ES-I3 (cell line): Measurements from ENCODE around the gene WDR35.
"Not testable (repeated sequence)": the region's sequence is repeated elsewhere in the genome, so short reads cannot be mapped to it uniquely, and the experiment has no call there.

Experiments used
- H3K36me3 ChIP-seq: 2 replicates; pipeline ENCODE4 v1.6.1; 2013; ENCODE audit warnings: mild to moderate bottlenecking, low read length, control low read depth, moderate library complexity; ENCODE audit not compliant: insufficient read depth
- H3K4me1 ChIP-seq: 2 replicates; pipeline ENCODE4 v1.6.1; 2013; ENCODE audit warnings: mild to moderate bottlenecking, control low read depth, low read length; ENCODE audit not compliant: insufficient read depth
- H3K9ac ChIP-seq: 2 replicates; pipeline ENCODE4 v1.6.1; 2013; ENCODE audit warnings: low read depth, mild to moderate bottlenecking, low read length, moderate library complexity
- H3K9me3 ChIP-seq: 2 replicates; pipeline ENCODE4 v1.6.1; 2013; ENCODE audit warnings: mild to moderate bottlenecking, low read length, moderate library complexity; ENCODE audit not compliant: control insufficient read depth, insufficient read depth

Gene WDR35

GRCh38 chr2:19942199-19942598 lies 47.7 kb downstream of the WDR35 start:
- peaks cover 20% of the 10 kb centered on the region for H3K4me1 ChIP-seq
- H3K36me3 ChIP-seq: no peaks in the 10 kb centered on the region
- H3K9ac ChIP-seq: no peak overlapping the region
- no peaks in the 10 kb centered on the region for H3K9me3 ChIP-seq

GRCh38 chr2:19937004-19937403 lies 52.9 kb downstream of the WDR35 start:
- H3K36me3 ChIP-seq: peaks cover 3% of the 10 kb centered on the region; the same call in 1 of the 2 replicates
- no peak overlapping the region for H3K9ac ChIP-seq
- H3K9me3 ChIP-seq: no peaks in the 10 kb centered on the region
- no peaks in the 10 kb centered on the region for H3K4me1 ChIP-seq

- Histone ChIP-seq H3K4me1 (no peaks in the 10 kb centered on the region), H3K9ac (no peak overlapping the region), H3K9me3 (no peaks in the 10 kb centered on the region), H3K36me3 (peaks cover 3% of the 10 kb centered on the region; the same call in 1 of the 2 replicates)
Observed at GRCh38 chr2:19936203-19936602, 53.7 kb downstream of the WDR35 start.

- Histone ChIP-seq H3K36me3 (peaks cover 5% of the 10 kb centered on the region), H3K9ac (no peak overlapping the region)
Observed at GRCh38 chr2:19933351-19933981, 56.4 kb downstream of the WDR35 start.

GRCh38 chr2:19932928-19933327 lies 57.0 kb downstream of the WDR35 start:
- no peak overlapping the region for H3K9ac ChIP-seq
- H3K36me3 ChIP-seq: peaks cover 5% of the 10 kb centered on the region
- no peaks in the 10 kb centered on the region for H3K4me1 ChIP-seq

More at GRCh38 chr2:19933351-19933981, 56.4 kb downstream of the WDR35 start:
- 0 out of 2 replicates have a peak, but pooled peaks cover 3% of the 10 kb centered on the region for H3K9me3 ChIP-seq
- no peaks in the 10 kb centered on the region for H3K4me1 ChIP-seq

GRCh38 chr2:19929226-19929625 lies 60.7 kb downstream of the WDR35 start:
- no peaks in the 10 kb centered on the region for H3K4me1 ChIP-seq
- H3K36me3 ChIP-seq: peaks cover 2% of the 10 kb centered on the region
- H3K9me3 ChIP-seq: 0 out of 2 replicates have a peak, but pooled peaks cover 3% of the 10 kb centered on the region
- no peak overlapping the region for H3K9ac ChIP-seq

More at GRCh38 chr2:19932928-19933327, 57.0 kb downstream of the WDR35 start:
- H3K9me3 ChIP-seq: 0 out of 2 replicates have a peak, but pooled peaks cover 3% of the 10 kb centered on the region

GRCh38 chr2:19927816-19928215 lies 62.1 kb downstream of the WDR35 start:
- H3K9me3 ChIP-seq, H3K36me3 ChIP-seq, H3K4me1 ChIP-seq, H3K9ac ChIP-seq: not testable (repeated sequence)

- H3K4me1 ChIP-seq, H3K36me3 ChIP-seq, H3K9ac ChIP-seq, H3K9me3 ChIP-seq: not testable (repeated sequence)
Observed at GRCh38 chr2:19924526-19924925, 65.4 kb downstream of the WDR35 start.

- not testable (repeated sequence) for H3K9ac ChIP-seq, H3K36me3 ChIP-seq, H3K9me3 ChIP-seq, H3K4me1 ChIP-seq
Observed at GRCh38 chr2:19922188-19922587, 67.7 kb downstream of the WDR35 start.

GRCh38 chr2:19916385-19916950 lies 73.4 kb downstream of the WDR35 start:
- no peak overlapping the region for H3K9ac ChIP-seq
- H3K9me3 ChIP-seq: no peaks in the 10 kb centered on the region
- no peaks in the 10 kb centered on the region; the same call in 1 of the 2 replicates for H3K4me1 ChIP-seq
- no peaks in the 10 kb centered on the region for H3K36me3 ChIP-seq

- no peak overlapping the region for H3K9ac ChIP-seq
- no peaks in the 10 kb centered on the region for H3K36me3 ChIP-seq
- no peaks in the 10 kb centered on the region for H3K9me3 ChIP-seq
- H3K4me1 ChIP-seq: no peaks in the 10 kb centered on the region; the same call in 1 of the 2 replicates
Observed at GRCh38 chr2:19914266-19914975, 75.5 kb downstream of the WDR35 start.

- Histone ChIP-seq H3K9ac (no peak overlapping the region), H3K36me3 (no peaks in the 10 kb centered on the region), H3K4me1 (no peaks in the 10 kb centered on the region; the same call in 1 of the 2 replicates), H3K9me3 (no peaks in the 10 kb centered on the region)
Observed at GRCh38 chr2:19911808-19912509, 77.9 kb downstream of the WDR35 start.

- H3K36me3 ChIP-seq: no peaks in the 10 kb centered on the region
- no peaks in the 10 kb centered on the region; the same call in 1 of the 2 replicates for H3K4me1 ChIP-seq
- H3K9ac ChIP-seq: peak overlapping the region; percentile 91
- H3K9me3 ChIP-seq: no peaks in the 10 kb centered on the region
Observed at GRCh38 chr2:19902216-19902740, 87.6 kb downstream of the WDR35 start.
